Measurements from ENCODE around the gene VWA2. TPM values are rescaled to one million over a fixed set of nuclear protein-coding genes. Genes with fewer than 3 reads are reported as not detected.

VWA2 gene
- total RNA-seq, 4 donors from 2014 or later: 5.0 to 20.8 (median 11.3) TPM

DNA sequence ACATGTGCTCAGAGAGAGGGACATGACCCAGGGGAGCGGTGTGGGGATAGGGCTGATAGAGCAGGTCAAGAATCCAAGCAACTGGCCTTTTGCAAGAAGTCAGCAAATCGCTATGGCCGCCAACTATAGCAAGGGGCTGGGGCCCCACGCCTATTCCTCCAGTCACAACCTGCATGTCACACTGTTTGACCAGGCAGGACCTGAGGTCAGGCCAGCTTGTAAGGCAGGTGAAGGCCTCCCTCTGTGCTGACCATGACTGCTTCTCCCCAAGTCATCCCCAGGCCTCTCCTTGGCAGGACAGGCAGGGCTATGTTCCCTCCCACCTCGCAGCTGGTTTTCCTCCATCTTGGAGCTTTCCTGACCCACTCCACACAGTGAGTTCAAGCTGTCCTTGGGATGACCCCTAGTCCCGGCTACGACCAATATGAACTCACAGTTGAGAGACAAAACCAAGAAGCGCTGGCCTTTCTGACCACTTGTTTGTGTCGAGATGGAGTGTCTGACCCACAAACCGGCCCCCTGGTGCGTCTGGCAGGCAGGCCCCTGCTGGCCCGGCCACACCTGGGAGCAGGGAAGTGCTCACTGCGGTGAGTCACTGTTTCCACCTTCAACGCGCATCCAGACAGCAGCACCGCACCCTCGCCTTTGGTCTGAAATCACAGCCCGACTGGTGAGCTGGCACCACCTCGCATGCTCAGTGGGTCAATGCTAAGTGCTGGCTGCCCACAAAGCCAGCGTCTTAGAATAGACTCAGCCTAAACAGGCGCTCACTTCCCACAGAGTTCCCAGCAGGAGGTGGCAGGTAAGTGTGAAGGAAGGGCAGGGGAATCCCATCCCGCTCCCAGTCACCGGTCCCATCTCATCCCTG is 81.4 kb downstream of the VWA2 start:
- Histone ChIP-seq H3K27ac (no peak overlapping the region), H3K4me3 (no peak overlapping the region), H3K27me3 (no peaks in the 10 kb centered on the region), H3K36me3 (peaks cover 0 to 2% (median 0%) of the 10 kb centered on the region in 3 donors), H3K9me3 (no peaks in the 10 kb centered on the region), H3K4me1 (no peaks in the 10 kb centered on the region)
- DNase-seq: no peak
- no peak for TF ChIP-seq CTCF (IDR thresholded peaks at IDR 0.05)
- TF ChIP-seq POLR2A (IDR thresholded peaks at IDR 0.05): no peak

DNA sequence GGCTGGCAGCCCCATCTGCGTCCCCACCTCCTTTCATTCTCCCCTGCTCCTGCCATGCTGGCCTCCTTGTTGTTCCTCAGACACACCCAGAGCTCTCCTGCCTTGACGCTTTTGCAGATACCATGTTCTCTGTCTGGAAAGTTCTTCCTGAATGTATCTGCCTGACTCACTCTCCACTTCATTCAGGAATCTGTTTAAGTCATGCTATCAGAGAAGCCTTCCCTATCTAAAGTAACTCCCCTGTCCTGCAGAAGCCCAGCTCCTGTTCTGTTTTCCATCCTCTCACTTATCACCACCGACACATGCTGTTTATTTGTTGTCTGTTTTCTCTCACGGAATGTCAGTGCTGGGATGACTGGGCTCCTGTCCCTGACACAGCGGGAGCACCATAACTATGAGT is 83.3 kb downstream of the VWA2 start:
- Histone ChIP-seq H3K4me1 (no peaks in the 10 kb centered on the region), H3K9me3 (no peaks in the 10 kb centered on the region), H3K36me3 (no peaks in the 10 kb centered on the region), H3K27me3 (no peaks in the 10 kb centered on the region), H3K4me3 (no peak overlapping the region), H3K27ac (no peak overlapping the region)
- no peak for TF ChIP-seq POLR2A (IDR thresholded peaks at IDR 0.05)
- TF ChIP-seq CTCF (IDR thresholded peaks at IDR 0.05): no peak
- DNase-seq: no peak

DNA sequence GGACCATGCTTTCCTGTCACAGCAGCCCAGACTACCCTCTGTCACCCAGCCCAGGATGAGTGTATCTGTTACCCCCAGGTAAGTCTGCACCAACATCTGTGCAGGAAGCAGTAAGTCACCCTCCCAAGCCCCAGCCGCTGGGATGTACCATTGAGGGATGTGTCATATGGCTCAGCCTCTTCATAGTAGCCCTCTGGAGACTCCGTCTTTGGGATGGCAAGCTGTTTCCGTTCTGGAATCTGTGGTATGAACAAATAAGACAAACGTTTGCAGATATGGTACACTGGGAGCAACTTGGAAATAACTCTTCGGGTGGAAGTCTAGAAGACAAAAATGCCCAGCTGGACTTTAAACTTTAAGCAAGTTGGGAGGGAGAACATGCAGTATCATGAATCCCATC is 84.0 kb downstream of the VWA2 start:
- H3K4me3 ChIP-seq: no peak overlapping the region
- no peak for DNase-seq

GRCh38 chr10:114326795-114327194 is 87.7 kb downstream of the VWA2 start:
- Histone ChIP-seq H3K36me3 (no peaks in the 10 kb centered on the region), H3K9me3 (no peaks in the 10 kb centered on the region), H3K4me3 (no peak overlapping the region), H3K27me3 (no peaks in the 10 kb centered on the region), H3K4me1 (no peaks in the 10 kb centered on the region), H3K27ac (no peak overlapping the region)
- DNase-seq: no peak
- TF ChIP-seq CTCF (IDR thresholded peaks at IDR 0.05): no peak
- TF ChIP-seq POLR2A (IDR thresholded peaks at IDR 0.05): no peak

More for the DNA sequence above, 84.0 kb downstream of the VWA2 start:
- TF ChIP-seq CTCF (IDR thresholded peaks at IDR 0.05) (no peak), POLR2A (IDR thresholded peaks at IDR 0.05) (no peak)
- H3K27me3 ChIP-seq: no peaks in the 10 kb centered on the region
- no peaks in the 10 kb centered on the region for H3K4me1 ChIP-seq
- H3K36me3 ChIP-seq: no peaks in the 10 kb centered on the region
- no peaks in the 10 kb centered on the region for H3K9me3 ChIP-seq
- H3K27ac ChIP-seq: no peak overlapping the region

DNA sequence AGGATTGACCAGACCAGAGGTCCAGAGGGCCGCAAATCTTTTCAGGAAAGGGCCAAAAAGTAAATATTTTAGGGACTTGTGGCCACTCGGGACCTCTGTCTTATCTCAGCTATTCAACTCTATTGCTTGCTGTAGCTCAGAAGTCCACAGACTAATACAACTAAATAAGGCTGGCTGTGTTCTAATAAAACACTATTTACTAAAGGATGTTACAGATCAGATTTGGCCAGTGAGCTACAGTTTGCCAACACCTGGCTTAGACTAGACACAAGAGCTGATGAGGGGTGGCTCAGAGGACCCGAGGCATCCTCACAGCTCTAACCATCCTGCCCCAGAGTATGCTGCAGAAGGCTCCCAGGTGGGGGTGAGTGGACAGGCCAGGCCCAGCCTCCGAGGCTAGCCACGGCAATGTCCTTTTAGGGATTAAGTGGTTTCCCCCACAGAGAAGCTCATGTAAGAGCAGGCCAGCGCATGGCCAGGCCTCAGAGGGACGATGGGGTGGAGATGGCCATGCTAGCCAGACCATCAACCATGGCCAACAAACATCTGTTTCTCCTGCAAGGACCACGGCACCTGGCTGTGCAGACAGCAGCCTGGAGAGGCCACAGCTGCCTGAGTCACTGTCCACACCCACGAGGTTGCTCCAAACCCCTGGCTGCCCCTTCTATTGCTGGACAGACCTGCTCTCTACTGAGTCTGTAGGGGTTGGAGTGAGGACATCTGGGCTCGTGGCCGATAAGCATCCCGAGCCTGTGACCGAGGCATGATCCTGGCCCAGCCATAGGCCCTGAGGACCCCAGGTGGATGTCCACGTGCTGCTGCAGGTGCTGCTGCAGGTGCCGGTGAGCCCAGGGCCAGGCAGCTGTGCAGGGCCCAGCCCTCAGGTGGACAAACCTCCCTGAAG is 88.7 kb downstream of the VWA2 start:
- H3K4me3 ChIP-seq: no peak overlapping the region
- TF ChIP-seq CTCF (IDR thresholded peaks at IDR 0.05) (no peak), POLR2A (IDR thresholded peaks at IDR 0.05) (no peak)
- no peak for DNase-seq
- H3K27me3 ChIP-seq: no peaks in the 10 kb centered on the region
- H3K4me1 ChIP-seq: peaks cover 0 to 6% (median 0%) of the 10 kb centered on the region in 4 donors
- no peak overlapping the region for H3K27ac ChIP-seq
- no peaks in the 10 kb centered on the region for H3K9me3 ChIP-seq
- H3K36me3 ChIP-seq: no peaks in the 10 kb centered on the region

Data from Peyer's patch (tissue), 4 donors.